ENCODE measurements around the gene TCAP.

- TF ChIP-seq CTCF (IDR thresholded peaks at IDR 0.05; ENCODE audit: low read depth, low read length) (no peak), EZH2phosphoT487 (IDR thresholded peaks at IDR 0.05; ENCODE audit: low read depth) (no peak)
Observed at GRCh38 chr17:39653316-39653661, 11.9 kb upstream of the TCAP start.

Measured in OCI-LY3 (cell line).